ENCODE results near the gene GPR25. TPM values are rescaled to one million over a fixed set of nuclear protein-coding genes. Genes with fewer than 3 reads are reported as not detected.
"Not testable (repeated sequence)": the region's sequence is repeated elsewhere in the genome, so short reads cannot be mapped to it uniquely, and the experiment has no call there.

Gene GPR25
- total RNA-seq, 4 donors from 2014 or later = 0.28 TPM; not detected in 3

GRCh38 chr1:200911361-200911760, 38.6 kb downstream of the GPR25 start:
- no peaks in the 10 kb centered on the region for H3K4me1 ChIP-seq
- no peak for DNase-seq
- no peak overlapping the region for H3K27ac ChIP-seq
- intact Hi-C loops (cut with DNase I; ENCODE audit: low total_unique reads) = no loop called here
- H3K9me3 ChIP-seq = no peaks in the 10 kb centered on the region
- no peaks in the 10 kb centered on the region for H3K27me3 ChIP-seq
- TF ChIP-seq CTCF (IDR thresholded peaks at IDR 0.05) (no peak), POLR2A (IDR thresholded peaks at IDR 0.05) (no peak)
- H3K36me3 ChIP-seq = no peaks in the 10 kb centered on the region
- H3K4me3 ChIP-seq = no peak overlapping the region

GRCh38 chr1:200911936-200912335, 39.2 kb downstream of the GPR25 start:
- H3K4me3 ChIP-seq; DNase-seq; H3K36me3 ChIP-seq; H3K27me3 ChIP-seq; H3K9me3 ChIP-seq; H3K27ac ChIP-seq; H3K4me1 ChIP-seq; intact Hi-C loops (cut with DNase I; ENCODE audit: low total_unique reads): not testable (repeated sequence)

GRCh38 chr1:200912737-200913407, 40.1 kb downstream of the GPR25 start:
- intact Hi-C loops (cut with DNase I; ENCODE audit: low total_unique reads) = no loop called here
- Histone ChIP-seq H3K36me3 (no peaks in the 10 kb centered on the region), H3K27ac (no peak overlapping the region), H3K27me3 (no peaks in the 10 kb centered on the region), H3K4me3 (no peak overlapping the region), H3K9me3 (no peaks in the 10 kb centered on the region), H3K4me1 (no peaks in the 10 kb centered on the region)
- TF ChIP-seq CTCF (IDR thresholded peaks at IDR 0.05) (no peak), POLR2A (IDR thresholded peaks at IDR 0.05) (no peak)
- no peak for DNase-seq

GRCh38 chr1:200916152-200916551, 43.4 kb downstream of the GPR25 start:
- Histone ChIP-seq H3K36me3 (no peaks in the 10 kb centered on the region), H3K27me3 (no peaks in the 10 kb centered on the region), H3K9me3 (no peaks in the 10 kb centered on the region), H3K4me3 (no peak overlapping the region), H3K4me1 (no peaks in the 10 kb centered on the region), H3K27ac (no peak overlapping the region)
- intact Hi-C loops (cut with DNase I; ENCODE audit: low total_unique reads) = loop anchor here (2.0 kb wide), 1 partner anchor 43 kb away; the partner anchor contains the start of gene GPR25
- TF ChIP-seq CTCF (IDR thresholded peaks at IDR 0.05) = no peak
- TF ChIP-seq POLR2A (IDR thresholded peaks at IDR 0.05) = no peak
- DNase-seq = no peak

- no peaks in the 10 kb centered on the region for H3K36me3 ChIP-seq
- H3K9me3 ChIP-seq = no peaks in the 10 kb centered on the region
- H3K4me1 ChIP-seq = no peaks in the 10 kb centered on the region
- TF ChIP-seq CTCF (IDR thresholded peaks at IDR 0.05) (no peak), POLR2A (IDR thresholded peaks at IDR 0.05) (no peak)
- H3K4me3 ChIP-seq = no peak overlapping the region
- no peak for DNase-seq
- no peaks in the 10 kb centered on the region for H3K27me3 ChIP-seq
- no peak overlapping the region for H3K27ac ChIP-seq
- intact Hi-C loops (cut with DNase I; ENCODE audit: low total_unique reads) = loop anchor here (2.0 kb wide), 1 partner anchor 44 kb away; the partner anchor contains the start of gene GPR25
These were observed 43.9 kb downstream of the GPR25 start for GRCh38 chr1:200916681-200917080.

Data from uterus (tissue), 4 donors.